A673 (cell line): ENCODE measurements around the gene OGFOD1. TPM values are rescaled to one million over a fixed set of nuclear protein-coding genes. Genes with fewer than 3 reads are reported as not detected.

Experiments used
- BruUV-seq: library from RNA; stranded (reverse); fragments of 400-500 nt; replicated peaks from 2 replicates; lab custom pipeline; 2021; lab: Mats Ljungman, UMichigan
- CTCF ChIA-PET: fragments of 300-600 bp; sonication (Branson Sonifier 250); formaldehyde crosslinking; loops from one replicate; lab custom pipeline; 2022; ENCODE audit warnings: antibody characterized with exemption; lab: Charles Lee
- POLR2A ChIA-PET: fragments of 300-600 bp; sonication (Branson Sonifier 250); formaldehyde crosslinking; loops from one replicate; lab custom pipeline; 2022; ENCODE audit warnings: antibody characterized with exemption; ENCODE audit not compliant: low non-redundant PET; lab: Charles Lee
- DNase-seq: peaks from one replicate; pipeline ENCODE4 v3.0.0-alpha.2; 2015; ENCODE audit warnings: low spot score
- H3K27ac ChIP-seq: fragments of 200-600 bp; sonication (generic); 2 replicates; pipeline ENCODE4 v1.5.1; 2016; ENCODE audit warnings: mixed run types, low read depth, mild to moderate bottlenecking, mixed read lengths, antibody characterized with exemption, low read length; ENCODE audit not compliant: poor library complexity, severe bottlenecking
- H3K27me3 ChIP-seq: fragments of 200-600 bp; sonication (generic); replicated peaks from 2 replicates; pipeline ENCODE4 v1.6.1; 2017; ENCODE audit warnings: mixed run types, low read depth, mild to moderate bottlenecking, mixed read lengths, antibody characterized with exemption, low read length; ENCODE audit not compliant: insufficient read depth, poor library complexity
- H3K36me3 ChIP-seq: fragments of 200-600 bp; sonication (generic); 2 replicates; pipeline ENCODE4 v1.6.1; 2016; ENCODE audit warnings: mixed run types, mild to moderate bottlenecking, mixed read lengths, antibody characterized with exemption, low read length; ENCODE audit not compliant: insufficient read depth, poor library complexity, severe bottlenecking
- H3K4me1 ChIP-seq: fragments of 200-600 bp; sonication (generic); 2 replicates; pipeline ENCODE4 v1.6.1; 2017; ENCODE audit warnings: mixed run types, mild to moderate bottlenecking, mixed read lengths, antibody characterized with exemption, low read length; ENCODE audit not compliant: insufficient read depth, poor library complexity, severe bottlenecking
- H3K4me3 ChIP-seq: fragments of 200-600 bp; sonication (generic); 2 replicates; pipeline ENCODE4 v1.5.1; 2016; ENCODE audit warnings: low read depth, mixed run types, mild to moderate bottlenecking, mixed read lengths, low read length; ENCODE audit not compliant: poor library complexity, severe bottlenecking
- H3K9me3 ChIP-seq: fragments of 200-600 bp; sonication (generic); 2 replicates; pipeline ENCODE4 v1.6.1; 2016; ENCODE audit warnings: mixed run types, low read depth, mild to moderate bottlenecking, mixed read lengths, antibody characterized with exemption, low read length; ENCODE audit not compliant: poor library complexity, severe bottlenecking
- EZH2 ChIP-seq: fragments of 200-600 bp; sonication (generic); IDR thresholded peaks from 2 replicates; pipeline ENCODE4 v1.6.1; 2017; ENCODE audit warnings: borderline replicate concordance, low read depth, mild to moderate bottlenecking, mixed read lengths, antibody characterized with exemption, low read length; ENCODE audit not compliant: poor library complexity, severe bottlenecking
- intact Hi-C: fragments of 100-400 bp; cut with micrococcal nuclease; formaldehyde crosslinking; loops from one replicate; pipeline ENCODE4 v1.10.0; 2022; ENCODE audit not compliant: unreplicated experiment
- total RNA-seq: library from RNA; stranded (reverse); gene quantifications from 2 replicates; pipeline ENCODE4 v1.2.3, GENCODE V29; 2021
- TF ChIP-seq, protein P1 (sequence below): fragments of 300-800, 200-600 bp; sonication (generic); conservative IDR thresholded peaks from 2 replicates; pipeline ENCODE4 v1.5.1; 2017; ENCODE audit warnings: low read depth, mild to moderate bottlenecking, antibody characterized with exemption, low read length, moderate library complexity, mixed read lengths

Gene OGFOD1
- total RNA-seq, 1 experiment from 2014 or later, result 78.1 TPM

DNA sequence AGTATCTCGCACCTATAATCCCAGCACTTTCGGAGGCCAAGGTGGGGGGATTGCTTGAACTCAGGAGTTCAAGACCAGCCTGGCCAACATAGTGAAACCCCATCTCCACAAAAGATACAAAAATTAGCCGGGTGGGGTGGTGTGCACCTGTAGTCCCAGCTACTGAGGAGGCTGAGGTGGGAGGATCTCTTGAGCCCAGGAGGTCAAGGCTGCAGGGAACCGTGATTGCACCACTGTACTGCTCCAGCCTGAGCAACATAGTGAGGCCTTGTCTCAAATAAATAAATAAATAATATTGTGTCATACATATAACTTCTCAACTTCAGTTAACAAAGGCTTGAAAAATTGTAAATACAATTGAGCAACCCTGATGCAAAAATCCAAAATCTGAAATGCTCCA is 34.2 kb upstream of the OGFOD1 start:
- intact Hi-C loops, result no loop called here
- TF ChIP-seq, protein P1, sequence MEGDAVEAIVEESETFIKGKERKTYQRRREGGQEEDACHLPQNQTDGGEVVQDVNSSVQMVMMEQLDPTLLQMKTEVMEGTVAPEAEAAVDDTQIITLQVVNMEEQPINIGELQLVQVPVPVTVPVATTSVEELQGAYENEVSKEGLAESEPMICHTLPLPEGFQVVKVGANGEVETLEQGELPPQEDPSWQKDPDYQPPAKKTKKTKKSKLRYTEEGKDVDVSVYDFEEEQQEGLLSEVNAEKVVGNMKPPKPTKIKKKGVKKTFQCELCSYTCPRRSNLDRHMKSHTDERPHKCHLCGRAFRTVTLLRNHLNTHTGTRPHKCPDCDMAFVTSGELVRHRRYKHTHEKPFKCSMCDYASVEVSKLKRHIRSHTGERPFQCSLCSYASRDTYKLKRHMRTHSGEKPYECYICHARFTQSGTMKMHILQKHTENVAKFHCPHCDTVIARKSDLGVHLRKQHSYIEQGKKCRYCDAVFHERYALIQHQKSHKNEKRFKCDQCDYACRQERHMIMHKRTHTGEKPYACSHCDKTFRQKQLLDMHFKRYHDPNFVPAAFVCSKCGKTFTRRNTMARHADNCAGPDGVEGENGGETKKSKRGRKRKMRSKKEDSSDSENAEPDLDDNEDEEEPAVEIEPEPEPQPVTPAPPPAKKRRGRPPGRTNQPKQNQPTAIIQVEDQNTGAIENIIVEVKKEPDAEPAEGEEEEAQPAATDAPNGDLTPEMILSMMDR, result no peak
- TF ChIP-seq EZH2, result no peak
- Histone ChIP-seq H3K27ac (no peak overlapping the region), H3K4me1 (peaks cover 3% of the 10 kb centered on the region), H3K4me3 (no peak overlapping the region), H3K27me3 (no peaks in the 10 kb centered on the region), H3K9me3 (no peaks in the 10 kb centered on the region), H3K36me3 (peaks cover 1% of the 10 kb centered on the region)
- no TSS peak for BruUV-seq
- DNase-seq, result no peak
- POLR2A ChIA-PET, result no interaction called here
- CTCF ChIA-PET, result no interaction called here

DNA sequence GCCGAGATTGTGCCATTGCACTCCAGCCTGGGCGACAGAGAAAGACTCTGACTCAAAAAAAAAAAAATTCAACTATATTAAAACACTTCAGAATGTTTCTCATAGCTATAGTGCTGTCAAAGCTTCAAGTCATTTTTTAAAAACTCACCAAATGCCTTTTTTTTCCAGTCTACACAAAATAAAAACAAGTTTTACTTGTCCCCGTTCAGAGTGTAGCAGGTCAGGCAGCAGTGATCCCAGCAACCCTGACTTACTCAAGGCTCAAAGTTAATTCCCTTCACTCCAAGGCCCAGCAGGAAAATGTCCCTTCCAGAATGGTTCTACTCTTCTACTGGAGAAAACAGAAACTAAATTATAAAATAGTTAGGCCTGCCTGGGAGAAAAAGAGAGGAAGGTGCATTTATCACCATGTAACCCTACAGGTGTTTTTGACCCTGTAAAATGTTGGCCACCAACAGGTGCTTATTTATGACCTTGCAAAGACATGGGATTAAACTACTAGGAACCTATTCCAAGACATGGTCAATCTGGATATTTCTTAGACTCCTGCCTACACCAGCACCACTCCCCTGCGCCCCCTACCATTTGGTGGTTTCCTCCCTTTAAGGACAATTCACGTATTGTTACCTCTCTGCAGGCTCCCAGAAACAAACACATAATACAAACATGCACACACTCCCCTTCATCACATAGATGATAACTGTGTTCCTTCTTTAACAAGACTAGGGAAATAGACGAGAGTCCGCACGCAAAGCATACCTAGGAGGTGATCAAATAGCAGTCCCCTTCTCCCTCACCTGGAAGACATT is 31.4 kb upstream of the OGFOD1 start:
- ChIA-PET CTCF (no interaction called here), POLR2A (interaction anchor here (0.6 kb wide), 2 partner anchors 368 to 382 kb away, joined by 4 to 6 read pairs; no protein-coding TSS in a partner anchor)
- intact Hi-C loops, result no loop called here

DNA sequence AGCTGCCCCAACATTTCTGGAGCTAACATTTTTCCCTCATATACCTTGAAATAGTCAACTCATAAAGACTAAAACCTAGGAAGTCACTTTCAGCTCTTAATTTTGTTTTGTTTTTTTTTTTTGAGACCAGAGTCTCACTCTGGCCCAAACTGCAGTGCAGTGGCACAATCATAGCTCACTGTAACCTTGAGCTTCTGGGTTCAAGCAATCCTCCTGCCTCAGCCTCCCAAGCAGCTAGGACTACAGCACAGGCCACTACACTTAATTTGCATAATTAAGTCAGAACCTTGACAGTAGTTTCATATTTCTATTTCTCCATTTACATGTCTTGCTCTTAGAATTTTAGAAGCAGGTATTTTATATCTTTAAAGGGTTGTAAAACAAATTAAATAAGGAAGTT is 30.7 kb upstream of the OGFOD1 start:
- DNase-seq, result no peak
- ChIA-PET CTCF (no interaction called here), POLR2A (interaction anchor here (0.6 kb wide), 2 partner anchors 367 to 381 kb away, joined by 4 to 6 read pairs; no protein-coding TSS in a partner anchor)
- no peaks in the 10 kb centered on the region for H3K36me3 ChIP-seq
- H3K4me1 ChIP-seq, result peaks cover 24% of the 10 kb centered on the region
- H3K27ac ChIP-seq, result no peak overlapping the region
- H3K4me3 ChIP-seq, result no peak overlapping the region
- H3K27me3 ChIP-seq, result no peaks in the 10 kb centered on the region
- BruUV-seq, result no TSS peak
- intact Hi-C loops, result no loop called here
- TF ChIP-seq, protein P1, result no peak
- TF ChIP-seq EZH2, result no peak
- H3K9me3 ChIP-seq, result no peaks in the 10 kb centered on the region

More for the DNA sequence above, 31.4 kb upstream of the OGFOD1 start:
- BruUV-seq, result no TSS peak
- Histone ChIP-seq H3K4me1 (peaks cover 24% of the 10 kb centered on the region), H3K27ac (no peak overlapping the region), H3K4me3 (no peak overlapping the region), H3K9me3 (no peaks in the 10 kb centered on the region), H3K36me3 (no peaks in the 10 kb centered on the region), H3K27me3 (no peaks in the 10 kb centered on the region)
- TF ChIP-seq EZH2, result no peak
- TF ChIP-seq, protein P1, result no peak
- DNase-seq, result no peak
